Choroid plexus epithelial cell (primary cell): ENCODE data around the gene KDM4F.
A peak's percentile ranks its signal among the peaks of the same experiment; 100 is the strongest.

ENCODE experiments used
- DNase-seq: peaks from one replicate; pipeline ENCODE4 v3.0.0-alpha.2; 2010; ENCODE audit warnings: low read depth
- H3K4me3 ChIP-seq: 2 replicates; pipeline ENCODE4 v1.5.1; 2011; ENCODE audit warnings: low read depth, mild to moderate bottlenecking, control low read depth, low read length, moderate library complexity
- CTCF ChIP-seq: conservative IDR thresholded peaks from 2 replicates; pipeline ENCODE4 v1.5.1; 2011; ENCODE audit warnings: low read depth, mild to moderate bottlenecking, control low read depth, inconsistent platforms, low read length, moderate library complexity

KDM4F gene

GRCh38 chr11:95074792-95075563 is 25.8 kb downstream of the KDM4F start:
- H3K4me3 ChIP-seq = no peak overlapping the region
- no peak for TF ChIP-seq CTCF
- DNase-seq = peak; percentile 59

- no peak for TF ChIP-seq CTCF
- no peak overlapping the region for H3K4me3 ChIP-seq
- peak; percentile 99 for DNase-seq
Measured at GRCh38 chr11:95076416-95076815, 27.2 kb downstream of the KDM4F start.

GRCh38 chr11:95076981-95077380 is 27.8 kb downstream of the KDM4F start:
- DNase-seq = no peak
- H3K4me3 ChIP-seq = no peak overlapping the region
- TF ChIP-seq CTCF = no peak

- peak; percentile 79 for DNase-seq
- H3K4me3 ChIP-seq = no peak overlapping the region
- no peak for TF ChIP-seq CTCF
Measured at GRCh38 chr11:95078526-95078925, 29.3 kb downstream of the KDM4F start.

GRCh38 chr11:95081010-95081409 is 31.8 kb downstream of the KDM4F start:
- H3K4me3 ChIP-seq = no peak overlapping the region
- TF ChIP-seq CTCF = no peak
- DNase-seq = no peak

- H3K4me3 ChIP-seq = no peak overlapping the region
- no peak for TF ChIP-seq CTCF
- DNase-seq = peak; percentile 88
Measured at GRCh38 chr11:95081412-95081811, 32.2 kb downstream of the KDM4F start.

- DNase-seq = no peak
- no peak for TF ChIP-seq CTCF
- H3K4me3 ChIP-seq = no peak overlapping the region
Measured at GRCh38 chr11:95082576-95083001, 33.4 kb downstream of the KDM4F start.
